CD4-positive, alpha-beta T cell (primary cell): ENCODE data around the gene C2orf69. TPM values are rescaled to one million over a fixed set of nuclear protein-coding genes. Genes with fewer than 3 reads are reported as not detected.

Source experiments
- ATAC-seq: fragments of 200-7000 bp; cut with Tn5 transposase; one replicate; pipeline ENCODE4 v1.10.0; 2022; ENCODE audit warnings: mild to moderate bottlenecking; ENCODE audit not compliant: poor library complexity
- CTCF ChIA-PET: fragments of 350-600 bp; sonication (Branson Sonifier 250); formaldehyde crosslinking; loops from one replicate; lab custom pipeline; 2021; ENCODE audit warnings: antibody characterized with exemption, inconsistent platforms; lab: Charles Lee
- POLR2A ChIA-PET: fragments of 350-600 bp; sonication (Branson Sonifier 250); formaldehyde crosslinking; loops from one replicate; lab custom pipeline; 2021; ENCODE audit warnings: antibody characterized with exemption, inconsistent platforms; lab: Charles Lee
- DNase-seq, 14 experiments: peaks; one replicate each; pipeline ENCODE4 v3.0.0-alpha.2; 2013 to 2020; ENCODE audit warnings: mixed read lengths in 2 of 14
- H3K27ac ChIP-seq, 2 donors: one replicate each; pipeline versions ENCODE4 v1.5.1 to v1.7.0; 2013; ENCODE audit warnings: low read length in 2 of 2, low read depth in 1 of 2, mild to moderate bottlenecking in 1 of 2
- H3K27me3 ChIP-seq, 2 experiments: 1 replicate in 1 of 2; 2 replicates in 1 of 2; pipeline versions ENCODE4 v1.6.1 to v1.7.0; 2013; ENCODE audit warnings: low read length in 2 of 2, control low read depth in 1 of 2, mild to moderate bottlenecking in 1 of 2, moderate library complexity in 1 of 2; ENCODE audit not compliant: insufficient read depth in 2 of 2, control insufficient read depth in 1 of 2
- H3K36me3 ChIP-seq: one replicate; pipeline ENCODE4 v1.6.1; 2013; ENCODE audit warnings: low read length, control low read depth; ENCODE audit not compliant: insufficient read depth
- H3K4me1 ChIP-seq: one replicate; pipeline ENCODE4 v1.6.1; 2013; ENCODE audit warnings: low read length, control low read depth; ENCODE audit not compliant: insufficient read depth
- H3K4me3 ChIP-seq: one replicate; pipeline ENCODE4 v1.5.1; 2013; ENCODE audit warnings: mild to moderate bottlenecking, low read length, moderate library complexity
- H3K9me3 ChIP-seq, 2 experiments: 1 replicate in 1 of 2; 2 replicates in 1 of 2; pipeline versions ENCODE4 v1.6.1 to v1.7.0; 2013; ENCODE audit warnings: low read length in 2 of 2, mild to moderate bottlenecking in 2 of 2, control low read depth in 1 of 2, moderate library complexity in 1 of 2; ENCODE audit not compliant: control insufficient read depth in 1 of 2, insufficient read depth in 1 of 2
- H3K27ac Mint-ChIP-seq: one replicate; pipeline ENCODE4 v1.8.0; 2020; ENCODE audit warnings: mixed read lengths
- H3K27me3 Mint-ChIP-seq: one replicate; pipeline ENCODE4 v1.8.0; 2021; ENCODE audit warnings: mixed read lengths
- H3K36me3 Mint-ChIP-seq: one replicate; pipeline ENCODE4 v1.8.0; 2021; ENCODE audit warnings: low read depth, mixed read lengths
- H3K4me1 Mint-ChIP-seq: one replicate; pipeline ENCODE4 v1.8.0; 2021; ENCODE audit warnings: low read depth, mixed read lengths
- H3K4me3 Mint-ChIP-seq: one replicate; pipeline ENCODE4 v1.8.0; 2020; ENCODE audit warnings: mild to moderate bottlenecking, mixed read lengths
- H3K9me3 Mint-ChIP-seq: one replicate; pipeline ENCODE4 v1.8.0; 2020; ENCODE audit warnings: mixed read lengths
- intact Hi-C, 2 experiments: fragments of 100-400 bp; cut with DNase I in 1 of 2; cut with micrococcal nuclease in 1 of 2; formaldehyde crosslinking; loops; one replicate each; pipeline versions ENCODE4 v1.15.1 to v1.9.0; 2023 to 2025; cut with DNase I, micrococcal nuclease
- total RNA-seq, 174 experiments: library from RNA in 2 of 174; stranded (reverse) in 2 of 174; gene quantifications; one replicate each; pipeline ENCODE4 v1.2.3 and lab custom pipeline; 2021 to 2026
- TF ChIP-seq, protein P1 (sequence below): fragments of 200-600 bp; IDR thresholded peaks from one replicate; pipeline ENCODE4 v1.8.0; 2022; ENCODE audit warnings: antibody characterized with exemption, mild to moderate bottlenecking

The C2orf69 gene
- total RNA-seq, 2 experiments from 2014 or later: 12.5 to 13.7 TPM

DNA sequence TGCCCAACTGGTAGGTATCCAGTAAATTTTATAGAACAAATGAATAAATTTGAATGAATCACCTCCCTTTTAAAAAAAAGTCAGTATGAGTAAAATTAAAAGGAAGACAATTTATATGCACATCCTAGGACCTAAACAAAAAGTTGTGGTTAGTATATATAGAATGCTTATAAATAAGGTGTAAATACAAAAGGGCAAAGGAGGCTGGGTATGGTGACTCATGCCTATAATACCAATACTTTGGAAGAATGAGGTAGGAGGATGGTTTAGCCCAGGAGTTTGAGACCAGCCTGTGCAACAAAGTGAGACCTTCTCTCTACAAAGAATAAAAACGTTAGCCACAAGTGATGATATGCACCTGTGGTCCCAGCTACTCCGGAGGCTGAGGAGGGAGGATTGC lies 12.8 kb downstream of the C2orf69 start:
- intact Hi-C loops: no loop called here
- TF ChIP-seq, protein P1, sequence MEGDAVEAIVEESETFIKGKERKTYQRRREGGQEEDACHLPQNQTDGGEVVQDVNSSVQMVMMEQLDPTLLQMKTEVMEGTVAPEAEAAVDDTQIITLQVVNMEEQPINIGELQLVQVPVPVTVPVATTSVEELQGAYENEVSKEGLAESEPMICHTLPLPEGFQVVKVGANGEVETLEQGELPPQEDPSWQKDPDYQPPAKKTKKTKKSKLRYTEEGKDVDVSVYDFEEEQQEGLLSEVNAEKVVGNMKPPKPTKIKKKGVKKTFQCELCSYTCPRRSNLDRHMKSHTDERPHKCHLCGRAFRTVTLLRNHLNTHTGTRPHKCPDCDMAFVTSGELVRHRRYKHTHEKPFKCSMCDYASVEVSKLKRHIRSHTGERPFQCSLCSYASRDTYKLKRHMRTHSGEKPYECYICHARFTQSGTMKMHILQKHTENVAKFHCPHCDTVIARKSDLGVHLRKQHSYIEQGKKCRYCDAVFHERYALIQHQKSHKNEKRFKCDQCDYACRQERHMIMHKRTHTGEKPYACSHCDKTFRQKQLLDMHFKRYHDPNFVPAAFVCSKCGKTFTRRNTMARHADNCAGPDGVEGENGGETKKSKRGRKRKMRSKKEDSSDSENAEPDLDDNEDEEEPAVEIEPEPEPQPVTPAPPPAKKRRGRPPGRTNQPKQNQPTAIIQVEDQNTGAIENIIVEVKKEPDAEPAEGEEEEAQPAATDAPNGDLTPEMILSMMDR: no peak
- Histone ChIP-seq H3K4me3 (no peak overlapping the region), H3K27ac (no peak overlapping the region), H3K9me3 (no peaks in the 10 kb centered on the region), H3K4me1 (no peaks in the 10 kb centered on the region), H3K36me3 (peaks cover 8% of the 10 kb centered on the region), H3K27me3 (no peaks in the 10 kb centered on the region)
- no peaks in the 10 kb centered on the region for H3K9me3 Mint-ChIP-seq
- peaks cover 33% of the 10 kb centered on the region for H3K36me3 Mint-ChIP-seq
- DNase-seq: no peak
- no peak for ATAC-seq
- no peaks in the 10 kb centered on the region for H3K27me3 Mint-ChIP-seq
- no peak overlapping the region for H3K4me3 Mint-ChIP-seq
- H3K27ac Mint-ChIP-seq: no peak overlapping the region
- ChIA-PET CTCF (no interaction called here), POLR2A (no interaction called here)
- peaks cover 34% of the 10 kb centered on the region for H3K4me1 Mint-ChIP-seq

DNA sequence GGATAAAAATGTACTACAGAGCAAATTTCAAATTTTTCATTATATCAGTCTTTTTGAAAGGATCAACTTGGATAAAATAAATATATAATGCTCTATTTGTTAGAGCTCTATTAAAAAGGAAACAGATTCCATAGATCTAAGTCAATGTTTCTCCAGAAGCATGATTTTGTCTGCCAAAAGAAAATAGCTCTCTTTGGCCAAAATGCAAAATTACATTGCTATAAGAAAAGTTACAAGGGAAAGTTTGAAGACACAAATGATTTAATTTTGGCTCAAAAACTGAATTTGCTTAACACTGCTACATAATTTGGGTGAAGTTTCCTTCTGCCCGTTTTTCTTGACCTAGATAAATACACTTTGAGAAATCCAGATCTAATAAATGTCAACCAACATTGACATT lies 15.7 kb downstream of the C2orf69 start:
- no peaks in the 10 kb centered on the region for H3K27me3 Mint-ChIP-seq
- Histone ChIP-seq H3K27ac (no peak overlapping the region), H3K36me3 (peaks cover 13% of the 10 kb centered on the region), H3K9me3 (no peaks in the 10 kb centered on the region), H3K4me1 (no peaks in the 10 kb centered on the region), H3K4me3 (no peak overlapping the region), H3K27me3 (no peaks in the 10 kb centered on the region)
- no peak overlapping the region for H3K4me3 Mint-ChIP-seq
- no peak for DNase-seq
- ATAC-seq: no peak
- ChIA-PET CTCF (interaction anchor here (0.6 to 0.9 kb wide), 2 partner anchors 12 to 15 kb away, joined by 4 read pairs; no protein-coding TSS in a partner anchor), POLR2A (no interaction called here)
- peaks cover 30% of the 10 kb centered on the region for H3K4me1 Mint-ChIP-seq
- H3K36me3 Mint-ChIP-seq: peaks cover 45% of the 10 kb centered on the region
- intact Hi-C loops: no loop called here
- TF ChIP-seq, protein P1: no peak
- peak overlapping the region; percentile 34 for H3K27ac Mint-ChIP-seq
- no peaks in the 10 kb centered on the region for H3K9me3 Mint-ChIP-seq

DNA sequence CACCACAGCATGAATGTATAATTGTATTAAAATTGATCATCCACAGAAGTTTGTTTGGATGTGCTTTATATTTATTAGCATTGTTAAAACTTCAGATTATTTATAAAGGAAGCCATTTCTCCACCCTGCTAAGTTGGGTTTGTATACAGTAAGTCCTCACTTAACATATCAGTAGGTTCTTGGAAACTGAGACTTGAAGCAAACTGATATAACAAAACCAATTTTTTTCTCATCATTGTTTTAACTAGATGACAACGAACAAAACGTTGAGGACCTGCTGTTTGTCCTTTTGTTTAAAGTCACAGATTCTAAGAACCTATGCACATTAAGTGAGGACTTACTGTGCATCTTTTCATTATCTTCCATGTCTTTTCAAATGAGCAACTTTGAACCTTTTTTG lies 17.1 kb downstream of the C2orf69 start:
- ChIA-PET POLR2A (interaction anchor here (0.6 kb wide), 1 partner anchor 16 kb away, joined by 4 read pairs; no protein-coding TSS in a partner anchor), CTCF (no interaction called here)
- no peaks in the 10 kb centered on the region for H3K27me3 ChIP-seq
- H3K4me1 Mint-ChIP-seq: peaks cover 23% of the 10 kb centered on the region
- no peaks in the 10 kb centered on the region for H3K27me3 Mint-ChIP-seq
- no peaks in the 10 kb centered on the region for H3K4me1 ChIP-seq
- no peak overlapping the region for H3K4me3 Mint-ChIP-seq
- H3K27ac Mint-ChIP-seq: peak overlapping the region; percentile 60
- no peaks in the 10 kb centered on the region for H3K9me3 Mint-ChIP-seq
- H3K27ac ChIP-seq: no peak overlapping the region
- intact Hi-C loops: no loop called here
- peaks cover 28% of the 10 kb centered on the region for H3K36me3 ChIP-seq
- ATAC-seq (no peak), DNase-seq (no peak)
- no peaks in the 10 kb centered on the region for H3K9me3 ChIP-seq
- no peak overlapping the region for H3K4me3 ChIP-seq
- peaks cover 60% of the 10 kb centered on the region for H3K36me3 Mint-ChIP-seq
- TF ChIP-seq, protein P1: no peak
